Epithelial cell of prostate (primary cell): Measurements from ENCODE around the gene DOCK9.
A peak's percentile ranks its signal among the peaks of the same experiment; 100 is the strongest.
"Not testable (repeated sequence)": the region's sequence is repeated elsewhere in the genome, so short reads cannot be mapped to it uniquely, and the experiment has no call there.

ENCODE experiments used
- DNase-seq: peaks from one replicate; pipeline ENCODE4 v3.0.0-alpha.2; 2011; ENCODE audit warnings: low read depth, low spot score
- H3K27ac ChIP-seq: fragments of 450-650 bp; 2 replicates; pipeline ENCODE4 v1.5.1; 2017; ENCODE audit warnings: mild to moderate bottlenecking

Gene DOCK9

DNA sequence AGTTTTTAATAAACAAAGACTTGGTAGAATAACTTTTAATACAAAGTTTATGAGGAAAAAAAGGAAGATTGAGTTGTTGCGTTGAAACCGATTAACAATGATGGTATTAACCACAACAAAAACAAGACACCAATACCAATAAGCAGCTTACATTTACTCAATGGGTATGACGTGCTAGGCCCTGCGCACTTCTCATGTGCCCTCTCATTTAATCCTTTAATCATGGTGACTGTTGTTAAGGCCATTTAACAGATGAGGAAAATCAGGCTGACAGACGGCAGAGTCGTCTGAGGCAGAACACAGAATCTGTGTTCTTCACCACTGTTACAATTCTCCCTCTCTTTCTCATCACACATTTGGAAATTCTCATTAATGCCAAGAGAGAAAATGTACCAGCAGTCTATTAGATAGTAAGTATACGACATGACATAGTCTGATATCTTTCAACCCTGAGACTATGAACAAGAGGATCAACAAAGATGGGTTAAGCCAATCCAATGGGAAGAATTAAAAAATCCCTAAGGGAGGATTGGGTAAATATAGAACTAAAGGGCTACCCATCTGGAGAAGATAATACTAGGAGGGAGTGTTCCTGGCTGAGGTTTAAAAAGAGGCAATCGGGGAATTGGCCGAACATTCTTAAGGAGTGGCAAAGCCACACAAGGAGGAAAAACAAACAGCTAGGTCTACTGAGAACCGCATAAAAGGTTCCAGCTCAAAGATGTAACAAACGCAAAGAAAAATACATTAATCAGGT, 54.0 kb downstream of the DOCK9 start:
- no peak overlapping the region for H3K27ac ChIP-seq
- no peak for DNase-seq

GRCh38 chr13:98922306-98922705, 55.6 kb downstream of the DOCK9 start:
- DNase-seq: no peak
- H3K27ac ChIP-seq: no peak overlapping the region

GRCh38 chr13:98921786-98922185, 56.1 kb downstream of the DOCK9 start:
- no peak overlapping the region for H3K27ac ChIP-seq
- DNase-seq: no peak

DNA sequence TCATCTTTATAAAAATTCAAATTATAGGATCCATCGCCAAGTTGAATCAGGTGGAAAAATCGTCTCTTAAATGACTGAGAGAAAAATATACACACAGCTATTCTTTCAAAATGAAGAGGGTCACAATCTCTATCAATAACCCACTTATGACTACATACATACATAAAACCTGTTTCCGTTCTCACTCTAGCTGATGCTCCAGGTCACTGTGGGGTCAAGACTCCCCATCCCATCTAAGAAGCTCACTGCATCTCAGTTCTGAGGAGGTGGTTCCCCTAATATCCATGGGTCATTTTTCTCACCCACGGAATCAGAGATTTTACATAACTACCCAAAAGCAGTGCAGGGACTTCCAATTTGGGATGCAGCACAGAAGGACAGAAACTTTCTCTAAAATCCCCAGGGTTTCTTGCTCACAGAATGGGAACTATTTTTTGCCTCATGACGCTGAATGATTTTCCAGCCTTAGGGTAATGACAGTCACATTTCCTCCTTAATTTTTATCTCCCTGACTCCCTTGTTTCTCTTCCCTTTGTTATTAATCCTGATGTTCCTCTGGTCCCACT, 56.8 kb downstream of the DOCK9 start:
- DNase-seq: no peak

DNA sequence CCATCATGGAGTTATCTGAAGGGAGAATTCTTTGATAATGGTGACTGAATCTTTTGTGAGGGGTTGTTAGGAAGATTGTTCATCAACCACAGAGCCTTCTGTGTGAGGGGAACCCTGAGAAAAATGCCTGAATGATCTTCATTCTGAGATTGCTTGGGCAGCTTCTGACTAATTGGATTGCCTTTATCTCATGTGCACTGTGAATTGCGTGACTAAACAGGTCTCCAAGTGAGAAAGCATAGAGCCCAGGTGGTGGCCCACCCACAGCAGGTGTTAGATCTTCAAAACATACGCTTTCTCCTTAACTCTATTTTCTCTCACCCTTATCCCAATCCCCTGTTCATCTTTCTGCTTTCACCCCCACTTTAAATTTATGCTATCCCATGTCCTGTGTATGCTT, 58.3 kb downstream of the DOCK9 start:
- DNase-seq: no peak
- H3K27ac ChIP-seq: no peak overlapping the region

More for the DNA sequence above, 56.8 kb downstream of the DOCK9 start:
- no peak overlapping the region for H3K27ac ChIP-seq

GRCh38 chr13:98918771-98919170, 59.1 kb downstream of the DOCK9 start:
- no peak overlapping the region for H3K27ac ChIP-seq
- DNase-seq: no peak

DNA sequence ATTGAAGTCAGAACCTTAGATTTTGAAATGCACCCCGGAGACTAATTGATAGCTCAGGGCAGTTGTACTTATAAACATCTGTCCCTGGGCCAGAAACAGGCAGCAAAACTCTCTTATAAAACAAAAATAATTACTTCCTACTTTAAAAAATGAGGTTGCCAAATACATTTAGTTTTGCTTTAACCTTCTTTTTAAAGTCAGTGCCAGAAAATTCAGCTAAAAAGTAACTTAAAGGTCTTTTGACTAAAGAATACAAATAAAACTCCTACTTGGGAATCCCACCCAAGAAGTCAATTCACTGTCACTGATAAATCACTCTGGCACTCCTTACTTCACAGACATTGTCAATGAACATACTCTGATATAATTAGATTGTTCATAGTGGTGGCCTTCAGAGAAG, 60.7 kb downstream of the DOCK9 start:
- no peak overlapping the region for H3K27ac ChIP-seq
- no peak for DNase-seq

DNA sequence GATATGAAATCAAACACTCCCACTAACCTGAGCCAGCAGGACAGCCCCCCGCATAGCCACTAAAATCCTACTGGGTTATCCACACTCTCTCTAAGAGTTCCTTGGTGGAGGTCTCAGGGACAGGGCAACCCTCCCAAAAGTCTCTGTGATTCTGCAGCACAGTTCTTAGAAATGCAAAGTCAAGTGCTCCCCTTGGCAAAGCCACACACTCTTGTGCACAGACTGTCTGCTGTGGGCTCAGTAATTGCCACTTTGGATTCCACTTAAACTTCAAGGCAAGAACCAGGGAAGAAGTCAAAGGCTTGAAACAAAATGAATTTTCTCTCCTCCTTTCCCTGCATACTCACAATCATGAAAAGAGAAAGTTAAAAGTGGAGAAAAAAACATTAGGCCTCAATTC, 61.5 kb downstream of the DOCK9 start:
- H3K27ac ChIP-seq: no peak overlapping the region

DNA sequence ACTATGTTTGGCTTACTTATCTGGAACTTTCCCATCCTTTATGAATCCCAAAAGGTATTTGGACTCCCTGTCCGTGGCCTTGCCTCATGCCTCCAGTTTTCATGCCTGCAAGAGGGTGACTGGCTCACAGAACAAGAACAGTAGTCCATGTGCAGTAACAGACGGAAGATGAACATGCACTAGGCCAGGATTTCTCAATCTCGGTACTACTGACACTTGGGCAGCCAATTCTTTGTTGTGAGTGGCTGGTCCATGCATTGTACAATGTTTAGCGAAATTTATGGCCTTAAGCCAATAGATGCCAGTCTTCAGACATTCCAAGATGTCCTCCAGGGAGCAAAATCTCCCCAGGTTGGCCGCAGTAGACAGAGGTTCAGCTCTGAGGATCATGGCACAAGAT, 61.9 kb downstream of the DOCK9 start:
- DNase-seq: no peak
- no peak overlapping the region for H3K27ac ChIP-seq

More for the DNA sequence above, 61.5 kb downstream of the DOCK9 start:
- no peak for DNase-seq

- no peak for DNase-seq
- H3K27ac ChIP-seq: no peak overlapping the region
Observed at GRCh38 chr13:98915563-98915962, 62.3 kb downstream of the DOCK9 start.

DNA sequence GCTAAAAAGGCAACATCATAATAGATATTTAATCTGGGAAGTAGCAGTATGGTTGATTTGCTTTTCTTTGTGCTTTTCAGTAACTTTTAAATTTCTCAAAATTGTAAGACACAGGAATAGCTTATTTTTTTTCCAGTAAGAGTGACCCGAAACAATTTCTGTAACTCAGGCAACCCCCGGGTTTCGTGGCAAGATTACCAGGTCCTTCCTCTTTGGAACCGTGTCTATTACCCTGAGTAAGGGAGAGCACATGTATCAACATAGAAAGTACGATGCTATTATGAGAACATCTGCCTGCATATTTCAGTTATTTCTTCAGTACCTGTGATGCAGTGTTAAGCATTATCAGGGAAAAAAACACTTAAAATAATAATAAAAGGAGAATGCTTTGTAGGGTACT, 64.1 kb downstream of the DOCK9 start:
- no peak overlapping the region for H3K27ac ChIP-seq
- DNase-seq: no peak

- no peak for DNase-seq
- no peak overlapping the region for H3K27ac ChIP-seq
Observed at GRCh38 chr13:98912846-98913245, 65.0 kb downstream of the DOCK9 start.

GRCh38 chr13:98910501-98910951, 67.3 kb downstream of the DOCK9 start:
- peak; percentile 36 for DNase-seq
- H3K27ac ChIP-seq: peak overlapping the region; percentile 90

GRCh38 chr13:98909016-98909415, 68.8 kb downstream of the DOCK9 start:
- H3K27ac ChIP-seq: peak overlapping the region; percentile 90
- peak; percentile 73 for DNase-seq

GRCh38 chr13:98906746-98907502, 70.9 kb downstream of the DOCK9 start:
- H3K27ac ChIP-seq: no peak overlapping the region
- no peak for DNase-seq

DNA sequence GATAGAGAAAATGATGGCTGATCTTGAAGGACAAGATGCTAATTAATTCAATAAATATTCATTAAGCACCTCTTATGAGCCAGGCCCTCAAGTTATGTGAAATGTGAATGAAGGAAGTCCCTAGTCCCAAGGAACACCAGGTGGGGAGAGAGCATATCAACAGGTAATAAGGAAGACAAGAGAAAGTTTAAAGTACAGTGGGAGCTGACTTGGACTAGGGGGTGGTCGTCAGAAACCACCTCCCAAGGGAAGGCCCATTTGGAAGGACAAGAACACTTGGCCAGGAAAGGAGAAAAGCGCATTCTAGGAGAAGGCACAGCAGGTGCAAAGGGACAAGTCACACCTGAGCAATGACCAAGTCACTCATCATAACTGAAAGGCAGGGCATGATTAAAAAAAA, 72.7 kb downstream of the DOCK9 start:
- DNase-seq: no peak
- no peak overlapping the region for H3K27ac ChIP-seq

DNA sequence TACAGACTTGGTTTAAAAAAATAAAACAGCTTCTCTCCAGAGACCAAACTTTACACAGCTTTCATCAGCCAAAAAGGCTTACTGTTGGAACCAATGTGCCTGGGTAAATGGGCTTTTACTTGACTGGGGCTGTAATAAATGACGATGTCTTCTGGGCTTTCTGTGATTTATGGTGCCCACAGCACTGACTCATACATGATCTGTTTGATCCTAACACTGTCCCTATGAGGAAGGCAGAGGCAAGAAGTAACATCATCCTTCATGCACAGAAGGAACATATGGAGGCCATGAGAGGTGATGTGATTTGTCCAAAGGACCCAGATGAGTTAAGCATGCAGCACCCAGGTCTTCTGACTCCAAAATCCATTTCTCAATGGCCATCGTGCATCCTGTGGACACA, 77.4 kb downstream of the DOCK9 start:
- no peak overlapping the region for H3K27ac ChIP-seq
- DNase-seq: no peak

DNA sequence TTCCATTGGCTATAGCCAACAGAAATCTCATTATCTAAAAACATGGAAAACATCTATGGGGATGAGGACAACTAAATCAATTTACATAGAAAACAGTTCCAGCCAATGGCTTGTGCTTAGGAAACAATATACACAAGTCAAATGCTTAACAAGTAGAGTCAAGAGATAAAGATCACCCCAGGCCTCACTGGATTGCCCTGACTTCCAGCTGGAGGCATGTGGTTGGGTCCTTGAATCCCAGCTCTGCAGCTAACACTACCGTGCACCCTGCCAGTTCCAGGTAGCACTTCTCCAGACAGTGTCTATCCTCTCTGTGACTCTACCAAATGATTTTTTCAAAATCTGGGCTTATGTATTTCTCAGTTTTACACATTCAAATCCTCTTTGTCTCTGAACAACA, 80.2 kb downstream of the DOCK9 start:
- no peak for DNase-seq
- H3K27ac ChIP-seq: no peak overlapping the region

DNA sequence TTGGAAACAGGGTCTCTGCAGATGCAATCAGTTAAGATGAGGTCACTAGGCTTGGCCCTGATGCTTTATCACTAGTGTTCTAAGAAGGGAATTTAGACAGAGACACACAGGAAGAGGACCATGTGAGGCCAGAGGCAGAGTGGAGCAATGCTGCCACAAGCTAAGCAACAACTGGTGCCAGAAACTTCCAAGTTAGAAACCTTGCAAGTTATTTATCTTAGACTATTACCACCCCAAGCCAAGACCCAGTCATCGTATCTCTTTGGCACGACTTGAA, 81.1 kb downstream of the DOCK9 start:
- no peak overlapping the region for H3K27ac ChIP-seq
- DNase-seq: no peak

DNA sequence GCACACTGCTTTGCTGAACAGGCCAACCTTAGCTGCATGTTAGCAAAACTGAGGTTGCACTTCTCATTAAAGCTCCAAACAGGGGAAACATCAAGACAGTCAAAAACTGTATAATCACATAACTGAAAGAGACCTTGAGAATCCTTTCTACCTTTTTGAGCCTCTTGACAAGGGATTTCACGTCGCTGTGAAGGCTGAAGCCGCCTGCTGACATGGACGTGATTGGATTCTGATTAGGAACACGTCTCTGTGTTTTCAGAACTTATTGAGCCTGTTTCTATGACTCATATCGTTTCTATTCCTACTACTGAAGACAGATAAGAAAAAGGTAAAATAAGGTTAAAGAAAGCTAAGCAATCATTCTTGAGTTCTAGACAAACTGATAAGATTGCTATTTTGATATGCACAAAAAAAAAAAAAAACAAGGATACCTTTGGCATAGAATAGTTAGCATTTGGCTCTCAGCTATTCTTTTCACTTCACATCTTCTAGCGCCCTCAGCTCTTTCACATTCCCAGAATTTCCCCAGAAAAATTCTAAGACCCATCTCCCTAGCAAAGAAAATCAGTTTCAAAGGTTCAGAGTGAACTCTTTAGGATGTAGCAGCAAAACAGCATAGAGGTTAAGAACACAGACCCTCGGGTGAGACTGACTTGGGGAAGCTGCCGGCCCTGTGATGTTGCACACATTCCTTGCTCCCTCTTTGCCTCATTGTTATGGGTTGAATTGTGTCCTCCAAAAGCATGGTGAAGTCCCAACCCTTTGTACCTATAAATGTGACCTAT, 81.6 kb downstream of the DOCK9 start:
- no peak for DNase-seq
- no peak overlapping the region for H3K27ac ChIP-seq

GRCh38 chr13:98894814-98895213, 83.0 kb downstream of the DOCK9 start:
- H3K27ac ChIP-seq, DNase-seq: not testable (repeated sequence)
